Esophagus squamous epithelium (tissue), 5 donors: ENCODE data around the gene DCAKD. TPM values are rescaled to one million over a fixed set of nuclear protein-coding genes. Genes with fewer than 3 reads are reported as not detected.

Experiments used
- DNase-seq: peaks from one replicate; lab custom pipeline; 2025; lab: John Stamatoyannopoulos, UW
- H3K27ac ChIP-seq, 4 donors: fragments of 200-600 bp; sonication (generic); one replicate each; pipeline ENCODE4 v1.5.1; 2016 to 2019; ENCODE audit warnings: mild to moderate bottlenecking in 1 of 4
- H3K27me3 ChIP-seq, 4 donors: fragments of 200-600 bp; sonication (generic); 1 replicate in 3 of 4; 2 replicates in 1 of 4; pipeline versions ENCODE4 v1.5.1 to v1.6.0; 2017 to 2021; ENCODE audit warnings: antibody characterized with exemption in 1 of 4
- H3K36me3 ChIP-seq, 3 donors: fragments of 200-600 bp; sonication (generic); one replicate each; pipeline ENCODE4 v1.5.1; 2016 to 2019
- H3K4me1 ChIP-seq, 3 donors: fragments of 200-600 bp; sonication (generic); one replicate each; pipeline ENCODE4 v1.5.1; 2017 to 2019
- H3K4me3 ChIP-seq, 4 donors: fragments of 200-600 bp; sonication (generic); 1 replicate in 3 of 4; 2 replicates in 1 of 4; pipeline ENCODE4 v1.5.1; 2016 to 2019; ENCODE audit warnings: mild to moderate bottlenecking in 2 of 4, moderate library complexity in 1 of 4
- H3K9me3 ChIP-seq, 3 donors: fragments of 200-600 bp; sonication (generic); one replicate each; pipeline ENCODE4 v1.5.1; 2016 to 2019
- POLR2A ChIP-seq, 4 donors: fragments of 450-650 bp; IDR thresholded peaks; one replicate each; pipeline ENCODE4 v1.6.1; 2017; ENCODE audit warnings: antibody characterized with exemption in 4 of 4, mild to moderate bottlenecking in 4 of 4, moderate library complexity in 3 of 4
- WGBS, 2 donors: methylation state at CpG; one replicate each; pipeline ENCODE4 v1.1.5; 2018; 5-methylcytosine and 5-hydroxymethylcytosine counted together
- intact Hi-C: fragments of 100-400 bp; cut with DNase I; formaldehyde crosslinking; loops from one replicate; pipeline ENCODE4 v1.15.0; 2022
- total RNA-seq, 4 donors: library from RNA; depleted of rRNA; stranded (reverse); fragments of >200 nt; gene quantifications; one replicate each; pipeline ENCODE4 v1.1.0, GENCODE V29; 2016
- TF ChIP-seq, protein P1 (sequence below), 6 experiments: fragments of 450-650 bp in 4 of 6; fragments of 200-600 bp in 2 of 6; sonication (generic) in 2 of 6; IDR thresholded peaks; one replicate each; pipeline ENCODE4 v1.5.1; 2016 to 2019; ENCODE audit warnings: antibody characterized with exemption in 6 of 6, mild to moderate bottlenecking in 4 of 6, moderate library complexity in 4 of 6
- donor health status: DM: yes; HTN: yes; CAD: no.

The DCAKD gene
- total RNA-seq, 4 donors from 2014 or later, result 23.8 to 44.1 (median 34.7) TPM

DNA sequence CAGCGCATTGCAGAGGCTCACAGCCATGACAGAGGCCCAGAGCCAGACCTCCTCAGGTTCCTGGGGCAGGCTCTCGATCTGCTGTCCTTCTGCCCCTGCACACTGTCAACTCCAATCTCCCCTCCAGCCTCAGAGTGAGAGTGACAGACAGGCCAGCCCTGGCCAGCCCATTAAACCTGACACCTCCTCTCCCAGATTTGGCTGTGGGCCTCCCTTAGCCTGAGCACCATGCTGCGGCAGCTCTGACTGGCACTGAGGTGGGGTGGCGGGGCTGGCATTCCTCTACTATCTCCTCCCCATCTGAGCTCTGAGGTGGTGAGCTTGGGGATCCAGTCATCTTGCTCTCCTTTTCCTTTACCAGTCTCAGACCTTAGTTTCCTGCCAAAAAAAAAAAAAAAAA is 67.9 kb downstream of the DCAKD start:
- Histone ChIP-seq H3K27me3 (peaks cover 0 to 53% (median 1%) of the 10 kb centered on the region in 4 donors), H3K4me3 (no peak overlapping the region), H3K36me3 (no peaks in the 10 kb centered on the region), H3K27ac (no peak overlapping the region), H3K4me1 (peaks cover 8 to 42% (median 20%) of the 10 kb centered on the region in 3 donors), H3K9me3 (no peaks in the 10 kb centered on the region)
- intact Hi-C loops, result no loop called here
- WGBS, 2 donors, result 80 to 94% methylated on average over 1 to 4 of the region's 4 CpGs
- no peak for TF ChIP-seq POLR2A (IDR thresholded peaks at IDR 0.05)
- TF ChIP-seq, protein P1, sequence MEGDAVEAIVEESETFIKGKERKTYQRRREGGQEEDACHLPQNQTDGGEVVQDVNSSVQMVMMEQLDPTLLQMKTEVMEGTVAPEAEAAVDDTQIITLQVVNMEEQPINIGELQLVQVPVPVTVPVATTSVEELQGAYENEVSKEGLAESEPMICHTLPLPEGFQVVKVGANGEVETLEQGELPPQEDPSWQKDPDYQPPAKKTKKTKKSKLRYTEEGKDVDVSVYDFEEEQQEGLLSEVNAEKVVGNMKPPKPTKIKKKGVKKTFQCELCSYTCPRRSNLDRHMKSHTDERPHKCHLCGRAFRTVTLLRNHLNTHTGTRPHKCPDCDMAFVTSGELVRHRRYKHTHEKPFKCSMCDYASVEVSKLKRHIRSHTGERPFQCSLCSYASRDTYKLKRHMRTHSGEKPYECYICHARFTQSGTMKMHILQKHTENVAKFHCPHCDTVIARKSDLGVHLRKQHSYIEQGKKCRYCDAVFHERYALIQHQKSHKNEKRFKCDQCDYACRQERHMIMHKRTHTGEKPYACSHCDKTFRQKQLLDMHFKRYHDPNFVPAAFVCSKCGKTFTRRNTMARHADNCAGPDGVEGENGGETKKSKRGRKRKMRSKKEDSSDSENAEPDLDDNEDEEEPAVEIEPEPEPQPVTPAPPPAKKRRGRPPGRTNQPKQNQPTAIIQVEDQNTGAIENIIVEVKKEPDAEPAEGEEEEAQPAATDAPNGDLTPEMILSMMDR (IDR thresholded peaks at IDR 0.05), result no peak
- no peak for DNase-seq

DNA sequence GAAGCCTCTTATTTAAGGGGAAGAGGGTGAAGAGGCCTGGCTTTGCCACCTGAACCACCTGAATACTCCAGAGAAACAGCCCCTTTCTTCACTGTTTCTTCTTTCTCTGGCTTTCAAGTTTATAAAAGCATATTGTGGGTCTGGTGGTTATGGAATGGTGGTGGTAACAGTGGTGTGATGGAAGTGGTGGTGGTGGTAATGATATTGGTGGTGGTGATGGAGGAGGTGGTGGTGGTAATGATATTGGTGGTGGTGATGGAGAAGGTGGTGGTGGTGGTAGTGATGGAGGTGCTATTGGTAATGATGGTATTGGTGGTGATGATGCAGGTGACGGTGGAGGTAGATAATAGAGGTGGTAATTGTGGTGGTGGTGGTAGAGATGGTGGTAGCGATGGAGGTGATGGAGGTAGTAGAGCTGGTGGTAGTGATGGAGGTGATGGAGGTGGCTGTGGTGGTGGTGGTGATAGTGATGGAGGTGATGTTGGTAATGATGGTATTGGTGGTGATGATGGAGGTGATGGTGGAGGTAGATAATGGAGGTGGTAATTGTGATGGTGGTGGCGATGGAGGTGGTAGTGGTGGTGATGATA is 69.2 kb downstream of the DCAKD start:
- no peaks in the 10 kb centered on the region for H3K9me3 ChIP-seq
- H3K4me3 ChIP-seq, result no peak overlapping the region
- peaks cover 0 to 53% (median 0%) of the 10 kb centered on the region in 4 donors for H3K27me3 ChIP-seq
- H3K36me3 ChIP-seq, result no peaks in the 10 kb centered on the region
- no peak for TF ChIP-seq POLR2A (IDR thresholded peaks at IDR 0.05)
- TF ChIP-seq, protein P1 (IDR thresholded peaks at IDR 0.05), result no peak
- H3K4me1 ChIP-seq, result peaks cover 1 to 46% (median 29%) of the 10 kb centered on the region in 3 donors
- peak overlapping the region in 1 of 4 donors; percentile 79 for H3K27ac ChIP-seq
- no peak for DNase-seq
- intact Hi-C loops, result no loop called here
- WGBS, 2 donors, result 87 to 96% methylated on average over 3 of the region's 3 CpGs

DNA sequence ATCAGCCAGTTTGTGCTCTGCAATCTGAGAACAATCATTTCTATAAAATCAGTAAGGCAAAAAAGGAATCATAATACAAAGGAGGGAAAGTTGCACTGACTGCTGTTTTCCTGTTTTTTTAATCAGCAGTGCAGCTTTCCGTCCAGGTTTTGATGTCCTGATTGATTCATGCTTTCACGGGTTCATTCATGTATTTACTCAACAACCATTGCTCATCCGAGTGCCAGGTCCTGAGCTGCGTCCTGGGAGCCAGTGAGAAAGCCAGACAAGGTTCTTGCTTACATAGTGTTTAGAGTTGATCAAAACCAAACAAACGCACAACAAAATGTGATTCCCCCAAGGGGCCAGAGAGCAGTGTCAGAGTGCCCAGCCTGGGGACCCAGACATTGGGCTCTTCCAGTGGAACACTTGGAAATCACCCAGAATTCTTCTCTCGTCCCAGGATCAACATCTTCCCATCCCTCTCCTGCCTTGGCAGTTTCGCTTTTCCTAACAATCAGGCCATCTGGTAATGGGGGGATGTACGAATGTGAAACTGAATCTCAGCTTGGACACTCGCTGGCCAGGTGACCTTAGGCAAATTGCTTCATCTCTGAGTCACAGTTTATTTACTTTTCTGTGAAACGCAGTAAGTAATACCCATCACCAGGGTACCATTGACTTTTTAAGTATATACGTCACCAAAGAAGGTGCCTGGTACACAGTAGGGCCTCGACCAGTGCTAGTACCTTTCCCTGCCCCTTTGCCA is 70.0 kb downstream of the DCAKD start:
- 27 to 31% methylated on average over 12 of the region's 12 CpGs for WGBS, 2 donors
- intact Hi-C loops, result no loop called here
- Histone ChIP-seq H3K27ac (peak overlapping the region in 3 of 4 donors; percentile 31 to 79 (median 53)), H3K9me3 (no peaks in the 10 kb centered on the region), H3K27me3 (peaks cover 0 to 52% (median 0%) of the 10 kb centered on the region in 4 donors), H3K4me1 (peaks cover 0 to 52% (median 29%) of the 10 kb centered on the region in 3 donors), H3K36me3 (no peaks in the 10 kb centered on the region), H3K4me3 (peak overlapping the region in 1 of 4 donors; percentile 47)
- no peak for DNase-seq
- TF ChIP-seq, protein P1 (IDR thresholded peaks at IDR 0.05), result no peak
- no peak for TF ChIP-seq POLR2A (IDR thresholded peaks at IDR 0.05)

DNA sequence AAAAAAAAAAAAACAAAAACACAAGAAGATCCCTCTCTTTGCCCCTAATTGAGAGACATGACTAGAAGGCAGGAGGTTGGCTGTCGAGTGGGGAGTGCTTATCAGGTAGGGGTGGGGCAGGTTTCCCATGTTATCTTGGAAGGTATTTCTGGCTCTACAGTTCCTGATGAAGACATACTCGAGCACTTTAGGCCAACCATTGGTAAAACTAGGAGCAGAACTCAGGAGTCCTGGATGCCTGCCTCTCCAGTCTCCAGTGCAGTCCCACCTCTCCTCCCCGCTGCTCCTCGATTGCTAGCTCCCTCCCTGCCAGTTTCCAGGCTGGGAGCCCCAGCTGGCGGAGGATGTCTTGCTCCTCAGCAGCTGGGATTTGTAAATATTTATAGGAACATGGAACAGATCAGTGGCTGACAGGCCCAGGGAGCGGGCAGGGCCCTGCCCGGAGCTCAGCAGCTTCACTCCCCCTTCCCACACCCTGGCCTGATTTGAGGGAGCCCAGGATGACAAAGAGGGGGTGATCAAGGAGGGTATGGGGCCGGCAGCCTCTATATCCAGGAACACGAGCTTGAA is 71.9 kb downstream of the DCAKD start:
- no peak for TF ChIP-seq POLR2A (IDR thresholded peaks at IDR 0.05)
- TF ChIP-seq, protein P1 (IDR thresholded peaks at IDR 0.05), result no peak
- DNase-seq, result no peak
- H3K4me1 ChIP-seq, result peaks cover 0 to 53% (median 29%) of the 10 kb centered on the region in 3 donors
- WGBS, 2 donors, result 61 to 68% methylated on average over 7 to 8 of the region's 9 CpGs
- no peaks in the 10 kb centered on the region for H3K9me3 ChIP-seq
- H3K4me3 ChIP-seq, result no peak overlapping the region
- H3K27me3 ChIP-seq, result peaks cover 0 to 52% (median 0%) of the 10 kb centered on the region in 4 donors
- H3K36me3 ChIP-seq, result no peaks in the 10 kb centered on the region
- H3K27ac ChIP-seq, result peak overlapping the region in 3 of 4 donors; percentile 52 to 81 (median 79)
- intact Hi-C loops, result no loop called here

DNA sequence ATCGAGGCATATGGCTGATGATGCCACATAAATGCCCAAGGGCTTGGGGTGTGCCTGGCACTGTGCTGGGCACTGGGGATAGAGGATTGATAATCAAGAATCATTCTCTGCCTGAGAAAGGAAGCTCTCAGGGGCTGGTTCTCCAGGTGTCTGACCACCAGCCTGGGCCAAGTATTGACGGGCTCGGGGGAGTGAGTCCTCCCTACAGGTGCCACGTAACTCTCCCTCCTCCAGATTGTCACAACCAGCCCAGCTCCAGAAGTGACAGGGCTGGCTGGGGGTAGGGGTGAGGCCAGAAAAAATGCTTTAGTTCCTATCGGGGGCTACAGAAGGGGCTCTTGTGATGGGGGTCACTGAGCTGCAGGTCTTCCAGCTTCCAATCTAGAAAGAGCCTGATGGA is 72.6 kb downstream of the DCAKD start:
- peak overlapping the region in 3 of 4 donors; percentile 40 to 81 (median 79) for H3K27ac ChIP-seq
- no peak for DNase-seq
- H3K4me1 ChIP-seq, result peaks cover 0 to 53% (median 29%) of the 10 kb centered on the region in 3 donors
- TF ChIP-seq, protein P1 (IDR thresholded peaks at IDR 0.05), result no peak
- TF ChIP-seq POLR2A (IDR thresholded peaks at IDR 0.05), result no peak
- 58 to 94% methylated on average over 2 of the region's 5 CpGs for WGBS, 2 donors
- no peaks in the 10 kb centered on the region for H3K9me3 ChIP-seq
- intact Hi-C loops, result no loop called here
- peaks cover 0 to 52% (median 0%) of the 10 kb centered on the region in 4 donors for H3K27me3 ChIP-seq
- H3K4me3 ChIP-seq, result no peak overlapping the region
- no peaks in the 10 kb centered on the region for H3K36me3 ChIP-seq
